Gastrocnemius medialis (tissue), 4 donors: ENCODE measurements around the gene ITGB5.
"Not testable (repeated sequence)": the region's sequence is repeated elsewhere in the genome, so short reads cannot be mapped to it uniquely, and the experiment has no call there.

Source experiments
- POLR2A ChIP-seq, 2 donors: fragments of 450-650 bp; IDR thresholded peaks; one replicate each; pipeline ENCODE4 v1.6.1; 2017; ENCODE audit warnings: antibody characterized with exemption in 2 of 2, mild to moderate bottlenecking in 2 of 2, moderate library complexity in 2 of 2
- TF ChIP-seq, protein P1 (sequence below), 5 experiments: fragments of 450-650 bp in 3 of 5; fragments of 200-600 bp in 2 of 5; sonication (generic) in 2 of 5; IDR thresholded peaks in 4 of 5; conservative IDR thresholded peaks in 1 of 5; 1 replicate in 4 of 5; 2 replicates in 1 of 5; pipeline ENCODE4 v1.5.1; 2016 to 2019; ENCODE audit warnings: antibody characterized with exemption in 5 of 5, mild to moderate bottlenecking in 3 of 5, moderate library complexity in 3 of 5

DNA sequence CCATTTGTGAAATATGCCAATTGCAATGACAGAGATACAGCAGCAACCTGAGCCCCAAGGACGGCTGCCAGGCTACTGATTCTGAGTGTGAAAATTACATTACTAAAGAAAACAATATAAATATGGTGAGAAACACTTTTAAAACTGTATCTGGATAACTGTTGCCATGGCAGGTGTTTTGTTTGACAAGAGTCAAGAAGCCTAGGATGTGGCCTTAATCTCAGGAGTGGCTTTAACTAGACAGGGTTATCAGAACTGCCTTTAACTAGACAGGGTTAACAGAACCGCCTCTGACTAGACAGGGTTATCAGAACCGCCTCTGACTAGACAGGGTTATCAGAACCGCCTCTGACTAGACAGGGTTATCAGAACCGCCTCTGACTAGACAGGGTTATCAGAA is 98.1 kb downstream of the ITGB5 start:
- TF ChIP-seq, protein P1, sequence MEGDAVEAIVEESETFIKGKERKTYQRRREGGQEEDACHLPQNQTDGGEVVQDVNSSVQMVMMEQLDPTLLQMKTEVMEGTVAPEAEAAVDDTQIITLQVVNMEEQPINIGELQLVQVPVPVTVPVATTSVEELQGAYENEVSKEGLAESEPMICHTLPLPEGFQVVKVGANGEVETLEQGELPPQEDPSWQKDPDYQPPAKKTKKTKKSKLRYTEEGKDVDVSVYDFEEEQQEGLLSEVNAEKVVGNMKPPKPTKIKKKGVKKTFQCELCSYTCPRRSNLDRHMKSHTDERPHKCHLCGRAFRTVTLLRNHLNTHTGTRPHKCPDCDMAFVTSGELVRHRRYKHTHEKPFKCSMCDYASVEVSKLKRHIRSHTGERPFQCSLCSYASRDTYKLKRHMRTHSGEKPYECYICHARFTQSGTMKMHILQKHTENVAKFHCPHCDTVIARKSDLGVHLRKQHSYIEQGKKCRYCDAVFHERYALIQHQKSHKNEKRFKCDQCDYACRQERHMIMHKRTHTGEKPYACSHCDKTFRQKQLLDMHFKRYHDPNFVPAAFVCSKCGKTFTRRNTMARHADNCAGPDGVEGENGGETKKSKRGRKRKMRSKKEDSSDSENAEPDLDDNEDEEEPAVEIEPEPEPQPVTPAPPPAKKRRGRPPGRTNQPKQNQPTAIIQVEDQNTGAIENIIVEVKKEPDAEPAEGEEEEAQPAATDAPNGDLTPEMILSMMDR (IDR thresholded peaks at IDR 0.05 in 4 of 5, conservative IDR thresholded peaks at IDR 0.05 in 1 of 5) = not testable (repeated sequence)
- not testable (repeated sequence) for TF ChIP-seq POLR2A (IDR thresholded peaks at IDR 0.05)
